ENCODE results near the gene COL26A1.
"Not testable (repeated sequence)": the region's sequence is repeated elsewhere in the genome, so short reads cannot be mapped to it uniquely, and the experiment has no call there.

The COL26A1 gene

GRCh38 chr7:101553771-101554445 is 191.2 kb downstream of the COL26A1 start:
- DNase-seq (ENCODE audit: low read depth) = no peak

- no peak for DNase-seq (ENCODE audit: low read depth)
These were observed 192.1 kb downstream of the COL26A1 start for GRCh38 chr7:101554584-101555268.

GRCh38 chr7:101555269-101555920 is 192.7 kb downstream of the COL26A1 start:
- no peak for DNase-seq (ENCODE audit: low read depth)

- no peak for DNase-seq (ENCODE audit: low read depth)
These were observed 193.2 kb downstream of the COL26A1 start for GRCh38 chr7:101555921-101556275.

GRCh38 chr7:101556453-101556968 is 193.8 kb downstream of the COL26A1 start:
- no peak for DNase-seq (ENCODE audit: low read depth)

- no peak for DNase-seq (ENCODE audit: low read depth)
These were observed 194.7 kb downstream of the COL26A1 start for GRCh38 chr7:101557421-101557820.

- no peak for DNase-seq (ENCODE audit: low read depth)
These were observed 195.5 kb downstream of the COL26A1 start for GRCh38 chr7:101557978-101558741.

- DNase-seq (ENCODE audit: low read depth) = no peak
These were observed 196.2 kb downstream of the COL26A1 start for GRCh38 chr7:101558742-101559325.

GRCh38 chr7:101559586-101559985 is 196.9 kb downstream of the COL26A1 start:
- no peak for DNase-seq (ENCODE audit: low read depth)

GRCh38 chr7:101560021-101560420 is 197.3 kb downstream of the COL26A1 start:
- DNase-seq (ENCODE audit: low read depth) = not testable (repeated sequence)

- no peak for DNase-seq (ENCODE audit: low read depth)
These were observed 198.2 kb downstream of the COL26A1 start for GRCh38 chr7:101560856-101561255.

GRCh38 chr7:101561293-101561692 is 198.6 kb downstream of the COL26A1 start:
- not testable (repeated sequence) for DNase-seq (ENCODE audit: low read depth)

GRCh38 chr7:101562531-101563197 is 200.0 kb downstream of the COL26A1 start:
- no peak for DNase-seq (ENCODE audit: low read depth)

GRCh38 chr7:101563198-101563901 is 200.7 kb downstream of the COL26A1 start:
- DNase-seq (ENCODE audit: low read depth) = no peak

- DNase-seq (ENCODE audit: low read depth) = no peak
These were observed 201.5 kb downstream of the COL26A1 start for GRCh38 chr7:101563943-101564777.

GRCh38 chr7:101564778-101565211 is 202.1 kb downstream of the COL26A1 start:
- DNase-seq (ENCODE audit: low read depth) = no peak

GRCh38 chr7:101565601-101566209 is 203.0 kb downstream of the COL26A1 start:
- no peak for DNase-seq (ENCODE audit: low read depth)

- no peak for DNase-seq (ENCODE audit: low read depth)
These were observed 204.6 kb downstream of the COL26A1 start for GRCh38 chr7:101567230-101567629.

GRCh38 chr7:101572156-101572555 is 209.5 kb downstream of the COL26A1 start:
- no peak for DNase-seq (ENCODE audit: low read depth)

Data from activated gamma-delta T cell treated with anti-CD3 and anti-CD28 coated beads, Interleukin-2, amount 50 U/mL, for 16 hours (primary cell).